ENCODE measurements around the gene NCS1.

- TF ChIP-seq CTCF (conservative IDR thresholded peaks at IDR 0.05 in 1 of 2, IDR thresholded peaks at IDR 0.05 in 1 of 2; ENCODE audit: extremely low read depth in 1 of 2, insufficient read depth in 1 of 2, low read depth in 1 of 2, low read length in 2 of 2) (no peak), EZH2 (IDR thresholded peaks at IDR 0.05; ENCODE audit: borderline replicate concordance, low read length) (no peak)
Observed at GRCh38 chr9:130240410-130241197, 68.4 kb downstream of the NCS1 start.

All from mammary epithelial cell (primary cell).